ENCODE data around the gene YIPF2. TPM values are rescaled to one million over a fixed set of nuclear protein-coding genes. Genes with fewer than 3 reads are reported as not detected.

The YIPF2 gene
- total RNA-seq, 5 donors from 2014 or later (not counting 1 experiment from before 2014, with no cell fraction given), result 21.2 to 34.3 (median 31.5) TPM

- peak overlapping the region; percentile 87 to 93 for H3K27ac Mint-ChIP-seq
- CTCF ChIA-PET, result interaction anchor here in 1 of 2 donors (0.5 kb wide), 1 partner anchor 225 kb away, joined by 8 read pairs; no protein-coding TSS in a partner anchor
- Histone ChIP-seq H3K4me3 (ENCODE audit: control insufficient read depth in 1 of 2, extremely low read depth in 1 of 2, low read length in 1 of 2) (peak overlapping the region; percentile 58 to 79), H3K27ac (ENCODE audit: low read length) (peak overlapping the region; percentile 59), H3K4me1 (ENCODE audit: control insufficient read depth in 1 of 2, extremely low read depth in 1 of 2, insufficient read depth in 2 of 2, low read length in 2 of 2) (peaks cover 13 to 36% of the 10 kb centered on the region in 2 experiments), H3K27me3 (replicated peaks in 1 of 2; ENCODE audit: control insufficient read depth in 2 of 2, extremely low read depth in 1 of 2, insufficient read depth in 2 of 2, low read length in 1 of 2) (no peaks in the 10 kb centered on the region), H3K9me3 (no peaks in the 10 kb centered on the region), H3K36me3 (ENCODE audit: control insufficient read depth in 2 of 2, extremely low read depth in 1 of 2, insufficient read depth in 1 of 2, low read length in 1 of 2) (peaks cover 3 to 26% of the 10 kb centered on the region in 2 donors)
- DNase-seq, result peak in 4 of 35 experiments; percentile 10 to 31 (median 12)
- H3K4me1 Mint-ChIP-seq, result peaks cover 17 to 31% (median 27%) of the 10 kb centered on the region in 3 donors
- POLR2A ChIA-PET, result interaction anchor here in 1 of 2 donors (0.6 kb wide), 1 partner anchor 133 kb away, joined by 3 read pairs; no protein-coding TSS in a partner anchor
- H3K4me3 Mint-ChIP-seq, result peak overlapping the region; percentile 90 to 92 (median 91)
- ATAC-seq (replicated peaks in 1 of 4), result peak in 3 of 4 experiments; percentile 3 to 6 (median 4)
- WGBS (ENCODE audit: insufficient coverage), result under 1% methylated on average over 34 of the region's 47 CpGs
- H3K27me3 Mint-ChIP-seq, result no peaks in the 10 kb centered on the region
- peaks cover 5% of the 10 kb centered on the region for H3K36me3 Mint-ChIP-seq
- H3K9me3 Mint-ChIP-seq, result no peaks in the 10 kb centered on the region
Measured at GRCh38 chr19:10927730-10928562, 493 bp downstream of the YIPF2 start.

- H3K4me3 Mint-ChIP-seq, result no peak overlapping the region
- Histone ChIP-seq H3K36me3 (ENCODE audit: control insufficient read depth in 2 of 2, extremely low read depth in 1 of 2, insufficient read depth in 1 of 2, low read length in 1 of 2) (peaks cover 18 to 40% of the 10 kb centered on the region in 2 donors), H3K9me3 (no peaks in the 10 kb centered on the region), H3K27me3 (replicated peaks in 1 of 2; ENCODE audit: control insufficient read depth in 2 of 2, extremely low read depth in 1 of 2, insufficient read depth in 2 of 2, low read length in 1 of 2) (no peaks in the 10 kb centered on the region), H3K4me1 (ENCODE audit: control insufficient read depth in 1 of 2, extremely low read depth in 1 of 2, insufficient read depth in 2 of 2, low read length in 2 of 2) (peaks cover 5 to 18% of the 10 kb centered on the region in 2 experiments), H3K27ac (ENCODE audit: low read length) (no peak overlapping the region), H3K4me3 (ENCODE audit: control insufficient read depth in 1 of 2, extremely low read depth in 1 of 2, low read length in 1 of 2) (no peak overlapping the region)
- ChIA-PET CTCF (no interaction called here), POLR2A (no interaction called here)
- H3K27ac Mint-ChIP-seq, result peak overlapping the region in 1 of 2 donors; percentile 23
- H3K4me1 Mint-ChIP-seq, result peaks cover 12 to 17% (median 15%) of the 10 kb centered on the region in 3 donors
- no peak for DNase-seq
- ATAC-seq (replicated peaks in 1 of 4), result no peak
- WGBS (ENCODE audit: insufficient coverage), result 93% methylated on average over 12 of the region's 13 CpGs
- no peaks in the 10 kb centered on the region for H3K9me3 Mint-ChIP-seq
- H3K36me3 Mint-ChIP-seq, result peaks cover 8% of the 10 kb centered on the region
- no peaks in the 10 kb centered on the region for H3K27me3 Mint-ChIP-seq
Measured at GRCh38 chr19:10924597-10924996, 3.8 kb downstream of the YIPF2 start.

- WGBS (ENCODE audit: insufficient coverage), result 98% methylated on average over 17 of the region's 29 CpGs
- Mint-ChIP-seq H3K9me3 (no peaks in the 10 kb centered on the region), H3K4me3 (no peak overlapping the region), H3K36me3 (peaks cover 8% of the 10 kb centered on the region), H3K4me1 (peaks cover 10 to 17% (median 10%) of the 10 kb centered on the region in 3 donors), H3K27ac (no peak overlapping the region), H3K27me3 (no peaks in the 10 kb centered on the region)
- H3K27me3 ChIP-seq (replicated peaks in 1 of 2; ENCODE audit: control insufficient read depth in 2 of 2, extremely low read depth in 1 of 2, insufficient read depth in 2 of 2, low read length in 1 of 2), result no peaks in the 10 kb centered on the region
- peaks cover 2 to 12% of the 10 kb centered on the region in 2 experiments for H3K4me1 ChIP-seq (ENCODE audit: control insufficient read depth in 1 of 2, extremely low read depth in 1 of 2, insufficient read depth in 2 of 2, low read length in 2 of 2)
- H3K9me3 ChIP-seq, result no peaks in the 10 kb centered on the region
- ChIA-PET CTCF (no interaction called here), POLR2A (no interaction called here)
- no peak for ATAC-seq (replicated peaks in 1 of 4)
- no peak overlapping the region for H3K4me3 ChIP-seq (ENCODE audit: control insufficient read depth in 1 of 2, extremely low read depth in 1 of 2, low read length in 1 of 2)
- peaks cover 23 to 42% of the 10 kb centered on the region in 2 donors for H3K36me3 ChIP-seq (ENCODE audit: control insufficient read depth in 2 of 2, extremely low read depth in 1 of 2, insufficient read depth in 1 of 2, low read length in 1 of 2)
- H3K27ac ChIP-seq (ENCODE audit: low read length), result no peak overlapping the region
- no peak for DNase-seq
Measured at GRCh38 chr19:10923260-10924112, 5.0 kb downstream of the YIPF2 start.

DNA sequence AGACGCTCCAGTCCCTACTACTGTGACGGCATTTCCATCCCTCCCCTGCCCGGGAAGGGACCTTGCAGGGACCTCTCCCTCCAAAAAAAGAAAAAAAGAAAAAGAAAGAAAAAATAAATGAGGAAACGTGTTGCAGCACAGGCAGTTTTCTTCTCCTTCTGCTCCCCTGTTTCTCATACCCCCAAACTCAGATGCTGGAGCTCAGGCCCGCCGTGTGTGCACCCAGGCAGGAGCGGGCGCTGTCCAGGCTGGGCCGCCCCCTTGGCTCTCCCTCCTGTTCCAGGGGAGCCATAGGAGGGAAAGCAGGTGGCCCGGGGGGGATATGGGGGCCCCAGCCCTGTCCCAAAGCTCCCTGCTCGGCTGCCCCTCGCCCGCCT lies 5.8 kb downstream of the YIPF2 start:
- ATAC-seq (replicated peaks in 1 of 4), result no peak
- no peak for DNase-seq
- WGBS (ENCODE audit: insufficient coverage), result 80% methylated on average over 1 of the region's 13 CpGs
- peaks cover 4 to 11% (median 4%) of the 10 kb centered on the region in 3 donors for H3K4me1 Mint-ChIP-seq
- H3K9me3 Mint-ChIP-seq, result no peaks in the 10 kb centered on the region
- H3K36me3 ChIP-seq (ENCODE audit: control insufficient read depth in 2 of 2, extremely low read depth in 1 of 2, insufficient read depth in 1 of 2, low read length in 1 of 2), result peaks cover 23 to 42% of the 10 kb centered on the region in 2 donors
- CTCF ChIA-PET, result no interaction called here
- H3K4me3 ChIP-seq (ENCODE audit: control insufficient read depth in 1 of 2, extremely low read depth in 1 of 2, low read length in 1 of 2), result no peak overlapping the region
- POLR2A ChIA-PET, result no interaction called here
- H3K36me3 Mint-ChIP-seq, result peaks cover 8% of the 10 kb centered on the region
- H3K9me3 ChIP-seq, result no peaks in the 10 kb centered on the region
- H3K27ac ChIP-seq (ENCODE audit: low read length), result no peak overlapping the region
- no peaks in the 10 kb centered on the region for H3K27me3 Mint-ChIP-seq
- no peak overlapping the region for H3K27ac Mint-ChIP-seq
- H3K4me3 Mint-ChIP-seq, result no peak overlapping the region
- no peaks in the 10 kb centered on the region for H3K27me3 ChIP-seq (replicated peaks in 1 of 2; ENCODE audit: control insufficient read depth in 2 of 2, extremely low read depth in 1 of 2, insufficient read depth in 2 of 2, low read length in 1 of 2)
- H3K4me1 ChIP-seq (ENCODE audit: control insufficient read depth in 1 of 2, extremely low read depth in 1 of 2, insufficient read depth in 2 of 2, low read length in 2 of 2), result peaks cover 0 to 6% of the 10 kb centered on the region in 2 experiments

- Mint-ChIP-seq H3K4me3 (no peak overlapping the region), H3K27me3 (no peaks in the 10 kb centered on the region), H3K4me1 (peaks cover 0 to 6% (median under 1%) of the 10 kb centered on the region in 3 donors), H3K9me3 (no peaks in the 10 kb centered on the region), H3K27ac (no peak overlapping the region), H3K36me3 (peaks cover 8% of the 10 kb centered on the region)
- DNase-seq (no peak), ATAC-seq (replicated peaks in 1 of 4) (no peak)
- ChIA-PET POLR2A (interaction anchor here in 1 of 2 donors (0.6 kb wide), 1 partner anchor 9 kb away, joined by 3 read pairs; no protein-coding TSS in a partner anchor), CTCF (no interaction called here)
- H3K9me3 ChIP-seq, result no peaks in the 10 kb centered on the region
- H3K27ac ChIP-seq (ENCODE audit: low read length), result no peak overlapping the region
- 97% methylated on average over 15 of the region's 33 CpGs for WGBS (ENCODE audit: insufficient coverage)
- H3K36me3 ChIP-seq (ENCODE audit: control insufficient read depth in 2 of 2, extremely low read depth in 1 of 2, insufficient read depth in 1 of 2, low read length in 1 of 2), result peaks cover 23 to 42% of the 10 kb centered on the region in 2 donors
- H3K27me3 ChIP-seq (replicated peaks in 1 of 2; ENCODE audit: control insufficient read depth in 2 of 2, extremely low read depth in 1 of 2, insufficient read depth in 2 of 2, low read length in 1 of 2), result no peaks in the 10 kb centered on the region
- H3K4me3 ChIP-seq (ENCODE audit: control insufficient read depth in 1 of 2, extremely low read depth in 1 of 2, low read length in 1 of 2), result no peak overlapping the region
- H3K4me1 ChIP-seq (ENCODE audit: control insufficient read depth in 1 of 2, extremely low read depth in 1 of 2, insufficient read depth in 2 of 2, low read length in 2 of 2), result peaks cover 0 to under 1% of the 10 kb centered on the region in 2 experiments
Measured at GRCh38 chr19:10921910-10922637, 6.4 kb downstream of the YIPF2 start.

Measured in T-cell (primary cell).